A549 (cell line): ENCODE results near the gene SVIL. TPM values are rescaled to one million over a fixed set of nuclear protein-coding genes. Genes with fewer than 3 reads are reported as not detected.
"Not testable (repeated sequence)": the region's sequence is repeated elsewhere in the genome, so short reads cannot be mapped to it uniquely, and the experiment has no call there.

ENCODE experiments used
- ATAC-seq, 2 experiments: fragments of 200-7000 bp in 1 of 2; fragments of >200 bp in 1 of 2; cut with Nextera tagmentation in 1 of 2; cut with Tn5 transposase in 1 of 2; 3 replicates each; pipeline versions ENCODE4 v1.8.0 to v1.9.1; 2018 to 2020; ENCODE audit warnings: mild to moderate bottlenecking in 1 of 2, moderate library complexity in 1 of 2
- CTCF ChIA-PET: fragments of 300-600 bp; sonication (Branson Sonifier 250); formaldehyde crosslinking; extraction: SDS; loops from one replicate; lab custom pipeline; 2021; ENCODE audit warnings: antibody characterized with exemption, inconsistent platforms; lab: Yijun Ruan, JAX
- POLR2A ChIA-PET: fragments of 350-600 bp; formaldehyde crosslinking; extraction: SDS; loops from one replicate; lab custom pipeline; 2021; ENCODE audit warnings: antibody characterized with exemption, inconsistent platforms; lab: Yijun Ruan, JAX
- DNase-seq, 2 experiments: peaks; one replicate each; pipeline versions ENCODE4 v3.0.0 to v3.0.0-alpha.2; 2011 to 2016; ENCODE audit warnings: low read depth in 1 of 2, low spot score in 1 of 2
- FAIRE-seq: peaks from 2 replicates; lab custom pipeline; 2011; peaks lifted over from hg19 to GRCh38; lab: Jason Lieb, UNC
- H3K27ac ChIP-seq, 2 experiments: fragments of >200 bp; sonication (Bioruptor Twin); formaldehyde crosslinking; 3 replicates each; pipeline ENCODE4 v1.5.1; 2016 to 2017
- H3K4me1 ChIP-seq: fragments of >200 bp; sonication (Bioruptor Twin); formaldehyde crosslinking; 3 replicates; pipeline ENCODE4 v1.6.1; 2016
- H3K4me2 ChIP-seq: fragments of >200 bp; sonication (Bioruptor Twin); formaldehyde crosslinking; 3 replicates; pipeline ENCODE4 v1.6.1; 2016
- H3K4me3 ChIP-seq: fragments of >200 bp; sonication (Bioruptor Twin); formaldehyde crosslinking; 3 replicates; pipeline ENCODE4 v1.5.1; 2016
- H3K9me3 ChIP-seq: fragments of >200 bp; sonication (Bioruptor Twin); formaldehyde crosslinking; 3 replicates; pipeline ENCODE4 v1.6.1; 2016
- CBX2 ChIP-seq: fragments of 200-600 bp; sonication (generic); IDR thresholded peaks from 2 replicates; pipeline ENCODE4 v1.6.1; 2016; ENCODE audit warnings: low read depth, mild to moderate bottlenecking, borderline replicate concordance
- CBX8 ChIP-seq: fragments of 200-600 bp; sonication (generic); IDR thresholded peaks from 2 replicates; pipeline ENCODE4 v1.6.1; 2016
- CHD2 ChIP-seq: fragments of 150-350 bp; IDR thresholded peaks from 2 replicates; pipeline ENCODE4 v1.6.1; 2014; ENCODE audit warnings: low read length; ENCODE audit not compliant: partially characterized antibody
- CTCF ChIP-seq: fragments of >200 bp; sonication (Bioruptor Twin); formaldehyde crosslinking; IDR thresholded peaks from 3 replicates; pipeline ENCODE4 v1.5.1; 2016
- ELK1 ChIP-seq: fragments of 150-350 bp; IDR thresholded peaks from 2 replicates; pipeline ENCODE4 v1.6.1; 2014; ENCODE audit warnings: low read depth, mild to moderate bottlenecking, low read length
- FOSL2 ChIP-seq, 2 experiments: fragments of 450-650 bp in 1 of 2; fragments of >200 bp in 1 of 2; sonication (Bioruptor Twin) in 1 of 2; formaldehyde crosslinking; IDR thresholded peaks; 2 replicates each; pipeline versions ENCODE4 v1.5.0 to v1.6.1; 2016 to 2020; ENCODE audit warnings: mild to moderate bottlenecking in 1 of 2, moderate library complexity in 1 of 2
- GATA3 ChIP-seq: IDR thresholded peaks from 2 replicates; pipeline ENCODE4 v1.6.1; 2012; ENCODE audit warnings: borderline replicate concordance
- HDAC2 ChIP-seq: fragments of 200-600 bp; sonication (generic); IDR thresholded peaks from 2 replicates; pipeline ENCODE4 v1.6.1; 2016
- HOXB13 ChIP-seq: fragments of 250-450 bp; sonication (Bioruptor Pico); IDR thresholded peaks from 2 replicates; pipeline ENCODE4 v1.5.0; 2020; ENCODE audit warnings: low read depth, mild to moderate bottlenecking, moderate library complexity
- JUN ChIP-seq, 2 experiments: fragments of >200 bp; sonication (Bioruptor Twin); formaldehyde crosslinking; IDR thresholded peaks; 2 replicates in 1 of 2; 3 replicates in 1 of 2; pipeline ENCODE4 v1.6.1; 2016 to 2017
- MAZ ChIP-seq: fragments of 150-350 bp; IDR thresholded peaks from 2 replicates; pipeline ENCODE4 v1.6.1; 2014; ENCODE audit warnings: antibody characterized with exemption, low read depth, low read length, borderline replicate concordance
- MYC ChIP-seq: IDR thresholded peaks from 2 replicates; pipeline ENCODE4 v1.6.1; 2012; ENCODE audit warnings: mild to moderate bottlenecking, inconsistent platforms, low read length, improper control_type of control experiment, borderline replicate concordance
- PBX3 ChIP-seq: IDR thresholded peaks from 2 replicates; pipeline ENCODE4 v1.6.1; 2012
- POLR2AphosphoS2 ChIP-seq: conservative IDR thresholded peaks from 2 replicates; pipeline ENCODE4 v1.6.1; 2012; ENCODE audit warnings: low read length, improper control_type of control experiment, inconsistent platforms
- RARB ChIP-seq: fragments of 250-450 bp; sonication (Bioruptor Pico); IDR thresholded peaks from 2 replicates; pipeline ENCODE4 v1.8.0; 2021; ENCODE audit warnings: mild to moderate bottlenecking, moderate library complexity
- ZC3H11A ChIP-seq: fragments of 450-650 bp; IDR thresholded peaks from 2 replicates; pipeline ENCODE4 v1.6.1; 2014; ENCODE audit warnings: antibody characterized with exemption, mild to moderate bottlenecking
- ZFP36 ChIP-seq: fragments of 450-650 bp; IDR thresholded peaks from 2 replicates; pipeline ENCODE4 v1.6.1; 2014; ENCODE audit warnings: borderline replicate concordance; ENCODE audit not compliant: partially characterized antibody
- WGBS: methylation state at CpG from one replicate; pipeline ENCODE4 v1.1.6; 2017; ENCODE audit errors: missing lambda C conversion rate; 5-methylcytosine and 5-hydroxymethylcytosine counted together
- polyA plus RNA-seq, 4 experiments: library from polyadenylated mRNA; depleted of rRNA in 3 of 4; stranded (reverse); fragments of >200 nt; fragmentation: RNase III in 1 of 4; extraction: RNeasy Plus Mini Kit Qiagen cat#74134 plus additional on column Dnase treatment in 1 of 4; gene quantifications; 2 replicates in 3 of 4; 3 replicates in 1 of 4; pipeline ENCODE4 v1.2.3, GENCODE V29; 2011 to 2017
- TF ChIP-seq, protein P1 (sequence below): fragments of 250-450 bp; sonication (Bioruptor Pico); IDR thresholded peaks from 2 replicates; pipeline ENCODE4 v1.5.0; 2020; ENCODE audit warnings: low read depth, mild to moderate bottlenecking, moderate library complexity
- TF ChIP-seq, protein P2 (sequence below): fragments of 250-450 bp; sonication (Bioruptor Pico); IDR thresholded peaks from 2 replicates; pipeline ENCODE4 v1.5.0; 2021; ENCODE audit warnings: mild to moderate bottlenecking, moderate library complexity, borderline replicate concordance

SVIL gene
- polyA plus RNA-seq, 2 of the 4 experiments (the other 2 are of a cell fraction): 12.0 to 20.4 TPM

GRCh38 chr10:29469481-29470354 lies 165.1 kb downstream of the SVIL start:
- WGBS: 94% methylated on average over 25 of the region's 28 CpGs

DNA sequence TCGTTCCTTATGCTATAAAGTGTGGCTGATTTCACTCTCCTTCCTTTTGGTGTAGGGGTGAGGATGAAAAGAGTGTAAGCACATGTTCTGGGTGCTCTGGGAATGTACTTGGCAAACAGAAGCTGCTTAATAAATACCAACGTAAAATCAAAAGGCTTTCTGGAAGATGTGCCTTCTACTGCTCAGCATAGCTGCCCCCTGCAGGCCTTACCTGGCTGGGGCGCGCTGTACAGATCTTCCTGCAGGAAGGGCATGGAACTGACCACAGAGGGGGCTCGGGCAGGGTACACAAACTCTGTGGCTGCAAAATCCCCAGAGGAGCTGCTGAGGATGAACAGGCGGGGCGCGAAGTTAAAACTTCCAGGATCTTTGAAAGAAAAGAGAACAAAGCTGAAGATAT lies 169.4 kb downstream of the SVIL start:
- ATAC-seq (peak; percentile 73 to 81; a peak in 4 of 6 replicates), DNase-seq (peak in 1 of 2 experiments; percentile 24), FAIRE-seq (no peak)
- Histone ChIP-seq H3K4me3 (no peak overlapping the region), H3K27ac (no peak overlapping the region), H3K4me1 (no peaks in the 10 kb centered on the region), H3K4me2 (no peak overlapping the region), H3K9me3 (no peaks in the 10 kb centered on the region)
- TF ChIP-seq HDAC2 (no peak), CTCF (peak; percentile 16; the same call in 1 of the 3 replicates), ZC3H11A (no peak), HOXB13 (CRISPR knock-in tag) (no peak), ZFP36 (no peak), JUN (IDR thresholded peaks at IDR 0.05) (no peak), PBX3 (no peak), FOSL2 (IDR thresholded peaks at IDR 0.05) (no peak), FOSL2 (CRISPR knock-in tag; IDR thresholded peaks at IDR 0.05) (no peak)
- TF ChIP-seq, protein P1, sequence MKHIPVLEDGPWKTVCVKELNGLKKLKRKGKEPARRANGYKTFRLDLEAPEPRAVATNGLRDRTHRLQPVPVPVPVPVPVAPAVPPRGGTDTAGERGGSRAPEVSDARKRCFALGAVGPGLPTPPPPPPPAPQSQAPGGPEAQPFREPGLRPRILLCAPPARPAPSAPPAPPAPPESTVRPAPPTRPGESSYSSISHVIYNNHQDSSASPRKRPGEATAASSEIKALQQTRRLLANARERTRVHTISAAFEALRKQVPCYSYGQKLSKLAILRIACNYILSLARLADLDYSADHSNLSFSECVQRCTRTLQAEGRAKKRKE (CRISPR knock-in tag): no peak
- POLR2A ChIA-PET: no interaction called here
- CTCF ChIA-PET: interaction anchor here (0.7 to 2.5 kb wide), 6 partner anchors 14 to 838 kb away, joined by 3 to 9 read pairs (median 3); no protein-coding TSS in a partner anchor
- 88% methylated on average over 8 of the region's 8 CpGs for WGBS

More at GRCh38 chr10:29469481-29470354, 165.1 kb downstream of the SVIL start:
- H3K4me1 ChIP-seq: peaks cover 20% of the 10 kb centered on the region
- no peak for FAIRE-seq
- TF ChIP-seq FOSL2 (IDR thresholded peaks at IDR 0.05) (no peak), FOSL2 (CRISPR knock-in tag; IDR thresholded peaks at IDR 0.05) (no peak)
- H3K4me2 ChIP-seq: no peak overlapping the region
- H3K9me3 ChIP-seq: no peaks in the 10 kb centered on the region
- POLR2A ChIA-PET: no interaction called here
- no peak overlapping the region for H3K4me3 ChIP-seq
- DNase-seq: no peak
- H3K27ac ChIP-seq: no peak overlapping the region
- CTCF ChIA-PET: interaction anchor here (1.0 to 1.4 kb wide), 6 partner anchors 11 to 67 kb away, joined by 3 to 4 read pairs (median 4); no protein-coding TSS in a partner anchor
- no peak for ATAC-seq

GRCh38 chr10:29464671-29465171 lies 170.1 kb downstream of the SVIL start:
- POLR2A ChIA-PET, H3K9me3 ChIP-seq, DNase-seq, FAIRE-seq, H3K4me2 ChIP-seq, H3K4me1 ChIP-seq, ATAC-seq, H3K4me3 ChIP-seq, H3K27ac ChIP-seq: not testable (repeated sequence)
- CTCF ChIA-PET: interaction anchor here (0.7 to 1.3 kb wide), 3 partner anchors 16 to 837 kb away, joined by 3 to 4 read pairs (median 3); no protein-coding TSS in a partner anchor
- 79% methylated on average over 4 of the region's 4 CpGs for WGBS

DNA sequence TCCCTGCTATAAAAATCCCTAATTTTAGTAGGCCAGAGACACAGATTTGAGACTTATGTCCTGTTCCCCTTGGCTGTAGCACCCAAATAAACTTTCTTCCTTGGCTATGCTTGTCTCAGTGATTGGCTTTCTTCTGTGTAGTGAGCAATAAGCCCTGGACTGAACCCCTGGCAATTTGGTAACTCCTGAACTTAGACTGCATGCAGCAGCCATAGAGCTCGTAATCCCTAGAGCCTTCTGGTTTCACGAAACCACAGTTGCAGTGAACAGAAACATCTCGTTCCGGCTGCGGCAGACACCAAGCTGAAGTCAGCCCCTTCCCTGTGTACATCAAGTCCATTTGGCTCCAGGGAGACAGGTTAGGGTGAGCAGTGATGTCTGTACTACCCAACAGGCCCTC lies 173.7 kb downstream of the SVIL start:
- CTCF ChIA-PET: interaction anchor here (0.6 to 1.9 kb wide), 5 partner anchors 10 to 892 kb away, joined by 3 to 8 read pairs (median 4); no protein-coding TSS in a partner anchor
- 90% methylated on average over 5 of the region's 5 CpGs for WGBS
- no peak overlapping the region for H3K4me3 ChIP-seq
- no peaks in the 10 kb centered on the region for H3K4me1 ChIP-seq
- H3K27ac ChIP-seq: no peak overlapping the region
- no peaks in the 10 kb centered on the region for H3K9me3 ChIP-seq
- DNase-seq (no peak), ATAC-seq (no peak), FAIRE-seq (no peak)
- no peak overlapping the region for H3K4me2 ChIP-seq
- POLR2A ChIA-PET: no interaction called here
- no peak for TF ChIP-seq MAZ
- no peak for TF ChIP-seq CBX8
- no peak for TF ChIP-seq GATA3
- no peak for TF ChIP-seq FOSL2 (IDR thresholded peaks at IDR 0.05)
- TF ChIP-seq FOSL2 (CRISPR knock-in tag; IDR thresholded peaks at IDR 0.05): no peak
- no peak for TF ChIP-seq HOXB13 (CRISPR knock-in tag)
- no peak for TF ChIP-seq ELK1
- no peak for TF ChIP-seq ZC3H11A
- no peak for TF ChIP-seq POLR2AphosphoS2
- TF ChIP-seq RARB (CRISPR knock-in tag): no peak
- no peak for TF ChIP-seq CHD2
- no peak for TF ChIP-seq MYC
- TF ChIP-seq, protein P2, sequence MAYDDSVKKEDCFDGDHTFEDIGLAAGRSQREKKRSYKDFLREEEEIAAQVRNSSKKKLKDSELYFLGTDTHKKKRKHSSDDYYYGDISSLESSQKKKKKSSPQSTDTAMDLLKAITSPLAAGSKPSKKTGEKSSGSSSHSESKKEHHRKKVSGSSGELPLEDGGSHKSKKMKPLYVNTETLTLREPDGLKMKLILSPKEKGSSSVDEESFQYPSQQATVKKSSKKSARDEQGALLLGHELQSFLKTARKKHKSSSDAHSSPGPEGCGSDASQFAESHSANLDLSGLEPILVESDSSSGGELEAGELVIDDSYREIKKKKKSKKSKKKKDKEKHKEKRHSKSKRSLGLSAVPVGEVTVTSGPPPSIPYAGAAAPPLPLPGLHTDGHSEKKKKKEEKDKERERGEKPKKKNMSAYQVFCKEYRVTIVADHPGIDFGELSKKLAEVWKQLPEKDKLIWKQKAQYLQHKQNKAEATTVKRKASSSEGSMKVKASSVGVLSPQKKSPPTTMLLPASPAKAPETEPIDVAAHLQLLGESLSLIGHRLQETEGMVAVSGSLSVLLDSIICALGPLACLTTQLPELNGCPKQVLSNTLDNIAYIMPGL (CRISPR knock-in tag): no peak
- no peak for TF ChIP-seq CBX2
